ENCODE results near the gene ZIC4.

The ZIC4 gene

GRCh38 chr3:147343926-147344325 is 62.4 kb downstream of the ZIC4 start:
- H3K4me3 ChIP-seq (ENCODE audit: low read length), result no peak overlapping the region
- no peak for TF ChIP-seq CTCF (IDR thresholded peaks at IDR 0.05; ENCODE audit: insufficient read depth, low read depth, low read length, missing control alignments)
- no peak for DNase-seq (ENCODE audit: low read depth)

GRCh38 chr3:147341727-147342126 is 64.6 kb downstream of the ZIC4 start:
- no peak overlapping the region for H3K4me3 ChIP-seq (ENCODE audit: low read length)
- no peak for DNase-seq (ENCODE audit: low read depth)
- TF ChIP-seq CTCF (IDR thresholded peaks at IDR 0.05; ENCODE audit: insufficient read depth, low read depth, low read length, missing control alignments), result no peak

- DNase-seq (ENCODE audit: low read depth), result no peak
- no peak for TF ChIP-seq CTCF (IDR thresholded peaks at IDR 0.05; ENCODE audit: insufficient read depth, low read depth, low read length, missing control alignments)
- no peak overlapping the region for H3K4me3 ChIP-seq (ENCODE audit: low read length)
These were observed 69.6 kb downstream of the ZIC4 start for GRCh38 chr3:147336543-147337278.

Measured in epithelial cell of esophagus (primary cell).